Activated CD4-positive, alpha-beta T cell treated with anti-CD3 and anti-CD28 coated beads, Interleukin-2, amount 50 U/mL, for 16 hours (primary cell): Measurements from ENCODE around the gene TKT.

Source experiments
- DNase-seq: peaks from one replicate; pipeline ENCODE4 v3.0.0-alpha.2; 2020

Gene TKT

GRCh38 chr3:53224026-53224425, 31.8 kb downstream of the TKT start:
- DNase-seq, result no peak

GRCh38 chr3:53223541-53223966, 32.3 kb downstream of the TKT start:
- no peak for DNase-seq

- no peak for DNase-seq
Observed at GRCh38 chr3:53223025-53223424, 32.8 kb downstream of the TKT start.

GRCh38 chr3:53222183-53222901, 33.5 kb downstream of the TKT start:
- no peak for DNase-seq

GRCh38 chr3:53221827-53222182, 34.0 kb downstream of the TKT start:
- DNase-seq, result no peak

- no peak for DNase-seq
Observed at GRCh38 chr3:53221345-53221744, 34.5 kb downstream of the TKT start.

- peak; percentile 87 for DNase-seq
Observed at GRCh38 chr3:53219895-53220483, 35.8 kb downstream of the TKT start.

- DNase-seq, result no peak
Observed at GRCh38 chr3:53218131-53218530, 37.7 kb downstream of the TKT start.

- DNase-seq, result no peak
Observed at GRCh38 chr3:53217175-53217574, 38.6 kb downstream of the TKT start.

GRCh38 chr3:53216723-53217122, 39.1 kb downstream of the TKT start:
- DNase-seq, result no peak

- no peak for DNase-seq
Observed at GRCh38 chr3:53215816-53216215, 40.0 kb downstream of the TKT start.

GRCh38 chr3:53213276-53213675, 42.5 kb downstream of the TKT start:
- no peak for DNase-seq

GRCh38 chr3:53211706-53212702, 43.8 kb downstream of the TKT start:
- no peak for DNase-seq

- no peak for DNase-seq
Observed at GRCh38 chr3:53202331-53203015, 53.3 kb downstream of the TKT start.

GRCh38 chr3:53200501-53201498, 55.0 kb downstream of the TKT start:
- no peak for DNase-seq

GRCh38 chr3:53199834-53200233, 56.0 kb downstream of the TKT start:
- DNase-seq, result no peak

GRCh38 chr3:53198996-53199395, 56.8 kb downstream of the TKT start:
- no peak for DNase-seq

GRCh38 chr3:53198256-53198977, 57.4 kb downstream of the TKT start:
- DNase-seq, result no peak

- DNase-seq, result peak; percentile 69
Observed at GRCh38 chr3:53196575-53197407, 59.0 kb downstream of the TKT start.
